Suprapubic skin (tissue), 4 donors: Measurements from ENCODE around the gene FAHD2A.

Source experiments
- CTCF ChIP-seq, 2 donors: fragments of 200-600 bp in 1 of 2; fragments of 450-650 bp in 1 of 2; sonication (generic) in 1 of 2; IDR thresholded peaks; one replicate each; pipeline ENCODE4 v1.5.1; 2016 to 2019; ENCODE audit warnings: antibody characterized with exemption in 2 of 2, mild to moderate bottlenecking in 1 of 2, moderate library complexity in 1 of 2
- EP300 ChIP-seq: sonication (generic); formaldehyde crosslinking; IDR thresholded peaks from one replicate; pipeline ENCODE4 v1.6.1; 2017; ENCODE audit warnings: antibody characterized with exemption
- POLR2AphosphoS5 ChIP-seq, 3 donors: sonication (generic); formaldehyde crosslinking; IDR thresholded peaks; one replicate each; pipeline ENCODE4 v1.6.1; 2017; ENCODE audit warnings: antibody characterized with exemption in 3 of 3

GRCh38 chr2:95381212-95382191, 21.0 kb upstream of the FAHD2A start:
- TF ChIP-seq EP300 = no peak
- no peak for TF ChIP-seq CTCF (IDR thresholded peaks at IDR 0.05)
- TF ChIP-seq POLR2AphosphoS5 (IDR thresholded peaks at IDR 0.05) = no peak
